HEK293 (cell line): ENCODE measurements around the gene MED4.

Experiments used
- CTCF ChIA-PET: fragments of 350-600 bp; formaldehyde crosslinking; extraction: SDS; loops from one replicate; lab custom pipeline; 2021; ENCODE audit warnings: antibody characterized with exemption; lab: Yijun Ruan, JAX
- POLR2A ChIA-PET: fragments of 300-600 bp; formaldehyde crosslinking; extraction: SDS; loops from one replicate; lab custom pipeline; 2020; ENCODE audit warnings: antibody characterized with exemption, inconsistent platforms; lab: Yijun Ruan, JAX
- H3K27ac ChIP-seq: fragments of 200-500 bp; sonication (Bioruptor generic); 2 replicates; pipeline ENCODE4 v1.5.1; 2014; ENCODE audit warnings: low read depth, low read length, control low read depth, inconsistent platforms; ENCODE audit errors: extremely low read depth
- H3K36me3 ChIP-seq, 2 experiments: fragments of 200-500 bp in 1 of 2; sonication (Bioruptor generic) in 1 of 2; 1 replicate in 1 of 2; 2 replicates in 1 of 2; pipeline ENCODE4 v1.5.1; 2014 to 2017; ENCODE audit warnings: inconsistent platforms in 2 of 2, low read length in 2 of 2; ENCODE audit not compliant: control insufficient read depth in 2 of 2, insufficient read depth in 1 of 2
- H3K4me1 ChIP-seq: fragments of 200-500 bp; sonication (Bioruptor generic); 2 replicates; pipeline ENCODE4 v1.5.1; 2014; ENCODE audit warnings: mild to moderate bottlenecking, low read length, inconsistent platforms; ENCODE audit not compliant: control insufficient read depth, insufficient read depth
- H3K4me3 ChIP-seq: 2 replicates; pipeline ENCODE4 v1.5.1; 2011; ENCODE audit warnings: low read depth, mild to moderate bottlenecking, control low read depth, low read length, moderate library complexity
- H3K9me3 ChIP-seq: fragments of 200-500 bp; sonication (Bioruptor generic); 2 replicates; pipeline ENCODE4 v1.5.1; 2014; ENCODE audit warnings: low read depth, low read length, inconsistent platforms; ENCODE audit not compliant: control insufficient read depth, insufficient read depth
- GFI1B ChIP-seq: fragments of 450-650 bp; formaldehyde crosslinking; IDR thresholded peaks from 2 replicates; pipeline ENCODE4 v1.5.1; 2016; ENCODE audit warnings: missing biosample characterization, missing genetic modification characterization
- GLIS2 ChIP-seq: fragments of 450-650 bp; formaldehyde crosslinking; IDR thresholded peaks from 2 replicates; pipeline ENCODE4 v1.5.1; 2016; ENCODE audit warnings: missing biosample characterization, missing genetic modification characterization
- ZNF140 ChIP-seq: fragments of 450-650 bp; formaldehyde crosslinking; IDR thresholded peaks from 2 replicates; pipeline ENCODE4 v1.5.1; 2016; ENCODE audit warnings: missing biosample characterization, missing genetic modification characterization
- ZNF157 ChIP-seq: fragments of 450-650 bp; formaldehyde crosslinking; IDR thresholded peaks from 2 replicates; pipeline ENCODE4 v1.5.1; 2016; ENCODE audit warnings: missing biosample characterization, missing genetic modification characterization
- ZNF174 ChIP-seq: fragments of 450-650 bp; formaldehyde crosslinking; IDR thresholded peaks from 2 replicates; pipeline ENCODE4 v1.5.0; 2017; ENCODE audit warnings: missing biosample characterization, mild to moderate bottlenecking, missing genetic modification characterization
- ZNF211 ChIP-seq: fragments of 450-650 bp; formaldehyde crosslinking; IDR thresholded peaks from 2 replicates; pipeline ENCODE4 v1.5.1; 2016; ENCODE audit warnings: low read depth, missing biosample characterization, missing genetic modification characterization
- ZNF214 ChIP-seq: fragments of 450-650 bp; formaldehyde crosslinking; IDR thresholded peaks from 2 replicates; pipeline ENCODE4 v1.5.1; 2017; ENCODE audit warnings: missing biosample characterization, mild to moderate bottlenecking, missing genetic modification characterization, borderline replicate concordance
- ZNF223 ChIP-seq: fragments of 450-650 bp; formaldehyde crosslinking; IDR thresholded peaks from 2 replicates; pipeline ENCODE4 v1.5.1; 2016; ENCODE audit warnings: missing biosample characterization, missing genetic modification characterization
- ZNF248 ChIP-seq: fragments of 450-650 bp; formaldehyde crosslinking; IDR thresholded peaks from 2 replicates; pipeline ENCODE4 v1.5.1; 2017; ENCODE audit warnings: missing biosample characterization, missing genetic modification characterization
- ZNF394 ChIP-seq: fragments of 450-650 bp; formaldehyde crosslinking; IDR thresholded peaks from 2 replicates; pipeline ENCODE4 v1.5.1; 2016; ENCODE audit warnings: missing biosample characterization, missing genetic modification characterization, mild to moderate bottlenecking, moderate library complexity, borderline replicate concordance
- ZNF658 ChIP-seq: fragments of 450-650 bp; formaldehyde crosslinking; IDR thresholded peaks from 2 replicates; pipeline ENCODE4; 2016; ENCODE audit warnings: missing biosample characterization, missing genetic modification characterization
- ZNF660 ChIP-seq: fragments of 450-650 bp; IDR thresholded peaks from 2 replicates; pipeline ENCODE4 v1.5.1; 2018; ENCODE audit warnings: missing biosample characterization, mild to moderate bottlenecking, missing genetic modification characterization
- ZNF670 ChIP-seq: fragments of 450-650 bp; formaldehyde crosslinking; IDR thresholded peaks from 2 replicates; pipeline ENCODE4 v1.5.1; 2016; ENCODE audit warnings: missing biosample characterization, missing genetic modification characterization, low read depth
- ZNF830 ChIP-seq: fragments of 450-650 bp; IDR thresholded peaks from 2 replicates; pipeline ENCODE4 v1.5.0; 2018; ENCODE audit warnings: missing biosample characterization, missing genetic modification characterization, low read depth, mild to moderate bottlenecking, moderate library complexity
- ZSCAN16 ChIP-seq: fragments of 450-650 bp; formaldehyde crosslinking; IDR thresholded peaks from 2 replicates; pipeline ENCODE4 v1.5.1; 2016; ENCODE audit warnings: missing biosample characterization, missing genetic modification characterization
- TF ChIP-seq, protein P1 (sequence below): fragments of 450-650 bp; formaldehyde crosslinking; IDR thresholded peaks from 2 replicates; pipeline ENCODE4 v1.5.1; 2016; ENCODE audit warnings: missing biosample characterization, missing genetic modification characterization
- TF ChIP-seq, protein P2 (sequence below): fragments of 450-650 bp; IDR thresholded peaks from 2 replicates; pipeline ENCODE4 v1.5.1; 2018; ENCODE audit warnings: missing biosample characterization, missing genetic modification characterization
- TF ChIP-seq, protein P3 (sequence below): fragments of 450-650 bp; formaldehyde crosslinking; IDR thresholded peaks from 2 replicates; pipeline ENCODE4 v1.5.1; 2017; ENCODE audit warnings: missing biosample characterization, mild to moderate bottlenecking, missing genetic modification characterization, moderate library complexity
- TF ChIP-seq, protein P4 (sequence below): fragments of 450-650 bp; formaldehyde crosslinking; IDR thresholded peaks from 2 replicates; pipeline ENCODE4 v1.5.1; 2017; ENCODE audit warnings: missing biosample characterization, missing genetic modification characterization
- TF ChIP-seq, protein P5 (sequence below): fragments of 450-650 bp; formaldehyde crosslinking; IDR thresholded peaks from 2 replicates; pipeline ENCODE4 v1.5.1; 2017; ENCODE audit warnings: missing biosample characterization, missing genetic modification characterization
- TF ChIP-seq, protein P6 (sequence below): fragments of 450-650 bp; formaldehyde crosslinking; IDR thresholded peaks from 2 replicates; pipeline ENCODE4 v1.5.1; 2017; ENCODE audit warnings: missing biosample characterization, missing genetic modification characterization
- TF ChIP-seq, protein P7 (sequence below): fragments of 450-650 bp; formaldehyde crosslinking; IDR thresholded peaks from 2 replicates; pipeline ENCODE4 v1.5.1; 2016; ENCODE audit warnings: missing biosample characterization, missing genetic modification characterization

The MED4 gene

DNA sequence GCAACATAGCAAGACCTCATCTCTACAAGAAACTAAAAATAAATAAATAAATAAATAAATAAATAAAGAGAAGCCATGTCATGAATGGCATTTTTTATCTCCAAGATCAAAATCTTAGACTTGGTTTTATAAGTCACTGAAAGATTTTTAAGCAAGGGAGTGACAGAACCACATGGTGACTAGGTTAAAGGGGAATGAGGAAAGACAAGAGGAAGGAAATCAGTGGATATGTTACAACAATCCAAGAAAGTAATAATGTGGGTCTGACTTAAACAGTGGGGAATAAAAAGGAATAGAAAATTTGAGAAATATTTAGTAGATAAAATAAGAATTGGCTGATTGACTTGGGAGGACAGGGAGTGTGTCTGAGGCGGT lies 18.8 kb upstream of the MED4 start (continued):
- TF ChIP-seq ZNF660 (no peak), ZNF830 (no peak), ZNF140 (peak; percentile 11; the same call in 1 of the 2 replicates), ZNF248 (tag by site-specific recombination) (no peak)
- TF ChIP-seq, all 188 proteins: peak for 3

DNA sequence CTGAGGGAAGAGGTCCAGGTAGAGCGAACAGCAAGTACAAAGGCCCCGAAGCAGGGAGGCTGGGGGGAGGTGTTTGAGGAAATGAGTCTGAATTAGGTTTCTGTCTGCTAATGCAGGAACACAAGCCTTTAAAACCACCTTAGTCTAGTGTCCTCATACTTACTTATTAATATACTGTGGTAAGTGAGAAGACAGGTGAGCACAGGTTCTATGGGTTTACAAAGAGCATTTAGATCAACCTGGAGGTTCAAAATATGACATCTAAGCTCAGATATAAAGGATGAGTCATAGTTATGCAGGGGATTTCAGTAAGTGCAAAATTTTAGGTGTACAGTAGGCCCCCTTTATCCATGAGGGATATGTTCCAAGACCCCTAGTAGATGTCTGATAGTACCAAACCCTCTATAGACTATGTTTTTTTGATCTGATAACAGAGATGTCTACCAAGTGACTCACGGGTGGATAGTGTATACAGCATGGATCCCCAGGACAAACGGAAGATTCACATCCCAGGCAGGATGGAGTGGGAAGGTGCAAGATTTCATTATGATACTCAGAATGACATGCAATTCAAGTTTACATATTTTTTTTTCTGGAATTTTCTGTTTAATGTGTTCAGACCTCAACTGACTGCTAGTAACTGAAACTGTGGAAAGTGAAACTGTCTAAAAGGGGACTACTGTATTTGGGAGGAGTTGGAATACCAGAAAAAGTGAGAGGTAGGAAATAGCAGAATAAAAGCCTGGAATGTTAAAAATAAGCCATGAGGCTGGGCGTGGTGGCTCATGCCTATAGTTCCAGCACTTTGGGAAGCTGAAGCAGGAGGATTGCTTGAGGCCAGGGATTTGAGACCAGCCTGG lies 18.2 kb upstream of the MED4 start:
- H3K4me1 ChIP-seq: no peaks in the 10 kb centered on the region
- POLR2A ChIA-PET: no interaction called here

DNA sequence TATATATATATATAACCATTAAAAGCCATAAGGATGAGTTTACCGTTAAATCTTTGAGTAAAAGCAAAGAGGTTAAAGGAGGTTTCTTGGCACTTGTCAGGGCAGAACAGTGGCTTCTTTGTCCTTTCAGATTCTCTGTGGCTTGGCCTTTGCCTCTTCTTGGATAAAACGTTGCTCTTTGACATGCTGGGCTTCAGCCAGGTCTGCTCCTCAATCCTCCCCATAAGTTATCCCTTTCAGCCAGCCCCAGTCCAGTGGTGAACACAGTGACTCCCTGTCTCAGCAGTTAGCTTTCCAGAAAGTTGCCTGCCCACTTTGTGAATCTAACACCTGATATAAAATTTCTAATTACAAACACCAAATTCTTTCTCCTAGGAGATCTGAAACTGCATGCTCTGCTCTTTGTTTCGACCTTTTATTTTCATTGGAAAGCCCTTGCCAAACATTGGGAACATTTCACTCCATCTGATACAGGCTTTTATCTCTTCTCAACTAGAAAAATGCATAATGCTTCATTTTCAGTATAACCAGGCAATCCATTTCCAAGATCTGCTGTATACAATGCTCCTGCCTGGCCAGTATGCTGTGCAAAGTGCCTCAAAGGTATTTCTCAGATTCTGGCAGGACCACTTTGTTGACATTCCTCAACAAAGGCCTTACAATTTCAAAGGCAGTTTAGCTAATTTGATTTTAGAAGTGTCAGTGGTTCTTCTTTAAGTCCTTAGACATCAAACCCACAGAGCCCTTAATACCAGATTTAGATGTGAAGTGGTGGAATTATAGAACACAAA lies 16.2 kb upstream of the MED4 start:
- Histone ChIP-seq H3K4me1 (no peaks in the 10 kb centered on the region), H3K36me3 (no peaks in the 10 kb centered on the region), H3K4me3 (no peak overlapping the region), H3K27ac (no peak overlapping the region), H3K9me3 (no peaks in the 10 kb centered on the region)
- POLR2A ChIA-PET: no interaction called here
- TF ChIP-seq, protein P1, sequence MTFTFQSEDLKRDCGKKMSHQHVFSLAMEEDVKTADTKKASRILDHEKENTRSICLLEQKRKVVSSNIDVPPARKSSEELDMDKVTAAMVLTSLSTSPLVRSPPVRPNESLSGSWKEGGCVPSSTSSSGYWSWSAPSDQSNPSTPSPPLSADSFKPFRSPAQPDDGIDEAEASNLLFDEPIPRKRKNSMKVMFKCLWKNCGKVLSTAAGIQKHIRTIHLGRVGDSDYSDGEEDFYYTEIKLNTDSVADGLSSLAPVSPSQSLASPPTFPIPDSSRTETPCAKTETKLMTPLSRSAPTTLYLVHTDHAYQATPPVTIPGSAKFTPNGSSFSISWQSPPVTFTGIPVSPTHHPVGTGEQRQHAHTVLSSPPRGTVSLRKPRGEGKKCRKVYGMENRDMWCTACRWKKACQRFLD: no peak
- no peak for TF ChIP-seq ZSCAN16 (tag by site-specific recombination)
- TF ChIP-seq, protein P2, sequence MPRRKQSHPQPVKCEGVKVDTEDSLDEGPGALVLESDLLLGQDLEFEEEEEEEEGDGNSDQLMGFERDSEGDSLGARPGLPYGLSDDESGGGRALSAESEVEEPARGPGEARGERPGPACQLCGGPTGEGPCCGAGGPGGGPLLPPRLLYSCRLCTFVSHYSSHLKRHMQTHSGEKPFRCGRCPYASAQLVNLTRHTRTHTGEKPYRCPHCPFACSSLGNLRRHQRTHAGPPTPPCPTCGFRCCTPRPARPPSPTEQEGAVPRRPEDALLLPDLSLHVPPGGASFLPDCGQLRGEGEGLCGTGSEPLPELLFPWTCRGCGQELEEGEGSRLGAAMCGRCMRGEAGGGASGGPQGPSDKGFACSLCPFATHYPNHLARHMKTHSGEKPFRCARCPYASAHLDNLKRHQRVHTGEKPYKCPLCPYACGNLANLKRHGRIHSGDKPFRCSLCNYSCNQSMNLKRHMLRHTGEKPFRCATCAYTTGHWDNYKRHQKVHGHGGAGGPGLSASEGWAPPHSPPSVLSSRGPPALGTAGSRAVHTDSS (tag by site-specific recombination): no peak
- TF ChIP-seq, protein P3, sequence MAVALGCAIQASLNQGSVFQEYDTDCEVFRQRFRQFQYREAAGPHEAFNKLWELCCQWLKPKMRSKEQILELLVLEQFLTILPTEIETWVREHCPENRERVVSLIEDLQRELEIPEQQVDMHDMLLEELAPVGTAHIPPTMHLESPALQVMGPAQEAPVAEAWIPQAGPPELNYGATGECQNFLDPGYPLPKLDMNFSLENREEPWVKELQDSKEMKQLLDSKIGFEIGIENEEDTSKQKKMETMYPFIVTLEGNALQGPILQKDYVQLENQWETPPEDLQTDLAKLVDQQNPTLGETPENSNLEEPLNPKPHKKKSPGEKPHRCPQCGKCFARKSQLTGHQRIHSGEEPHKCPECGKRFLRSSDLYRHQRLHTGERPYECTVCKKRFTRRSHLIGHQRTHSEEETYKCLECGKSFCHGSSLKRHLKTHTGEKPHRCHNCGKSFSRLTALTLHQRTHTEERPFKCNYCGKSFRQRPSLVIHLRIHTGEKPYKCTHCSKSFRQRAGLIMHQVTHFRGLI: no peak
- TF ChIP-seq, protein P4, sequence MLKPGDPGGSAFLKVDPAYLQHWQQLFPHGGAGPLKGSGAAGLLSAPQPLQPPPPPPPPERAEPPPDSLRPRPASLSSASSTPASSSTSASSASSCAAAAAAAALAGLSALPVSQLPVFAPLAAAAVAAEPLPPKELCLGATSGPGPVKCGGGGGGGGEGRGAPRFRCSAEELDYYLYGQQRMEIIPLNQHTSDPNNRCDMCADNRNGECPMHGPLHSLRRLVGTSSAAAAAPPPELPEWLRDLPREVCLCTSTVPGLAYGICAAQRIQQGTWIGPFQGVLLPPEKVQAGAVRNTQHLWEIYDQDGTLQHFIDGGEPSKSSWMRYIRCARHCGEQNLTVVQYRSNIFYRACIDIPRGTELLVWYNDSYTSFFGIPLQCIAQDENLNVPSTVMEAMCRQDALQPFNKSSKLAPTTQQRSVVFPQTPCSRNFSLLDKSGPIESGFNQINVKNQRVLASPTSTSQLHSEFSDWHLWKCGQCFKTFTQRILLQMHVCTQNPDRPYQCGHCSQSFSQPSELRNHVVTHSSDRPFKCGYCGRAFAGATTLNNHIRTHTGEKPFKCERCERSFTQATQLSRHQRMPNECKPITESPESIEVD (tag by site-specific recombination): no peak
- no peak for TF ChIP-seq GLIS2
- no peak for TF ChIP-seq GFI1B
- TF ChIP-seq ZNF214 (tag by site-specific recombination): no peak
- TF ChIP-seq, protein P5, sequence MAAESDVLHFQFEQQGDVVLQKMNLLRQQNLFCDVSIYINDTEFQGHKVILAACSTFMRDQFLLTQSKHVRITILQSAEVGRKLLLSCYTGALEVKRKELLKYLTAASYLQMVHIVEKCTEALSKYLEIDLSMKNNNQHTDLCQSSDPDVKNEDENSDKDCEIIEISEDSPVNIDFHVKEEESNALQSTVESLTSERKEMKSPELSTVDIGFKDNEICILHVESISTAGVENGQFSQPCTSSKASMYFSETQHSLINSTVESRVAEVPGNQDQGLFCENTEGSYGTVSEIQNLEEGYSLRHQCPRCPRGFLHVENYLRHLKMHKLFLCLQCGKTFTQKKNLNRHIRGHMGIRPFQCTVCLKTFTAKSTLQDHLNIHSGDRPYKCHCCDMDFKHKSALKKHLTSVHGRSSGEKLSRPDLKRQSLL (tag by site-specific recombination): no peak
- no peak for TF ChIP-seq ZNF174
- CTCF ChIA-PET: no interaction called here

More for the DNA sequence above, 18.2 kb upstream of the MED4 start:
- no peaks in the 10 kb centered on the region for H3K9me3 ChIP-seq
- no peaks in the 10 kb centered on the region for H3K36me3 ChIP-seq
- CTCF ChIA-PET: no interaction called here
- TF ChIP-seq ZNF157 (tag by site-specific recombination): no peak
- TF ChIP-seq ZNF658: no peak
- no peak for TF ChIP-seq ZNF394
- TF ChIP-seq, protein P6, sequence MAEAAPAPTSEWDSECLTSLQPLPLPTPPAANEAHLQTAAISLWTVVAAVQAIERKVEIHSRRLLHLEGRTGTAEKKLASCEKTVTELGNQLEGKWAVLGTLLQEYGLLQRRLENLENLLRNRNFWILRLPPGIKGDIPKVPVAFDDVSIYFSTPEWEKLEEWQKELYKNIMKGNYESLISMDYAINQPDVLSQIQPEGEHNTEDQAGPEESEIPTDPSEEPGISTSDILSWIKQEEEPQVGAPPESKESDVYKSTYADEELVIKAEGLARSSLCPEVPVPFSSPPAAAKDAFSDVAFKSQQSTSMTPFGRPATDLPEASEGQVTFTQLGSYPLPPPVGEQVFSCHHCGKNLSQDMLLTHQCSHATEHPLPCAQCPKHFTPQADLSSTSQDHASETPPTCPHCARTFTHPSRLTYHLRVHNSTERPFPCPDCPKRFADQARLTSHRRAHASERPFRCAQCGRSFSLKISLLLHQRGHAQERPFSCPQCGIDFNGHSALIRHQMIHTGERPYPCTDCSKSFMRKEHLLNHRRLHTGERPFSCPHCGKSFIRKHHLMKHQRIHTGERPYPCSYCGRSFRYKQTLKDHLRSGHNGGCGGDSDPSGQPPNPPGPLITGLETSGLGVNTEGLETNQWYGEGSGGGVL (tag by site-specific recombination): no peak
- no peak for TF ChIP-seq ZNF223 (tag by site-specific recombination)
- TF ChIP-seq ZNF670 (tag by site-specific recombination): no peak
- no peak for TF ChIP-seq ZNF211 (tag by site-specific recombination)
- TF ChIP-seq, protein P7, sequence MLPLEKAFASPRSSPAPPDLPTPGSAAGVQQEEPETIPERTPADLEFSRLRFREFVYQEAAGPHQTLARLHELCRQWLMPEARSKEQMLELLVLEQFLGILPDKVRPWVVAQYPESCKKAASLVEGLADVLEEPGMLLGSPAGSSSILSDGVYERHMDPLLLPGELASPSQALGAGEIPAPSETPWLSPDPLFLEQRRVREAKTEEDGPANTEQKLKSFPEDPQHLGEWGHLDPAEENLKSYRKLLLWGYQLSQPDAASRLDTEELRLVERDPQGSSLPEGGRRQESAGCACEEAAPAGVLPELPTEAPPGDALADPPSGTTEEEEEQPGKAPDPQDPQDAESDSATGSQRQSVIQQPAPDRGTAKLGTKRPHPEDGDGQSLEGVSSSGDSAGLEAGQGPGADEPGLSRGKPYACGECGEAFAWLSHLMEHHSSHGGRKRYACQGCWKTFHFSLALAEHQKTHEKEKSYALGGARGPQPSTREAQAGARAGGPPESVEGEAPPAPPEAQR: no peak
- no peak overlapping the region for H3K27ac ChIP-seq
- no peak overlapping the region for H3K4me3 ChIP-seq
